Cardiac muscle cell (in vitro differentiated cells and primary cell): ENCODE measurements around the gene SYNPO. TPM values are rescaled to one million over a fixed set of nuclear protein-coding genes. Genes with fewer than 3 reads are reported as not detected.

ENCODE experiments used
- DNase-seq, 2 donors: peaks; one replicate each; pipeline versions ENCODE4 v3.0.0 to v3.0.0-alpha.2; 2010 to 2017; ENCODE audit warnings: low read depth in 1 of 2, low spot score in 1 of 2
- H3K27ac ChIP-seq: fragments of 200-600 bp; sonication (generic); 2 replicates; pipeline ENCODE4 v1.5.1; 2016
- H3K27me3 ChIP-seq: fragments of 200-600 bp; sonication (generic); 2 replicates; pipeline ENCODE4 v1.6.0; 2016; ENCODE audit warnings: control low read depth
- H3K36me3 ChIP-seq: fragments of 200-600 bp; sonication (generic); 2 replicates; pipeline ENCODE4 v1.5.1; 2016; ENCODE audit warnings: control low read depth
- H3K4me1 ChIP-seq: fragments of 200-600 bp; sonication (generic); 2 replicates; pipeline ENCODE4 v1.8.1; 2017; ENCODE audit warnings: low read depth, mild to moderate bottlenecking, mixed run types
- H3K4me3 ChIP-seq: fragments of 200-600 bp; sonication (generic); 2 replicates; pipeline ENCODE4 v1.5.1; 2016; ENCODE audit warnings: mild to moderate bottlenecking
- H3K9me3 ChIP-seq: fragments of 200-600 bp; sonication (generic); 2 replicates; pipeline ENCODE4 v1.5.1; 2017; ENCODE audit warnings: low read depth, mild to moderate bottlenecking, control low read depth
- polyA plus RNA-seq: library from polyadenylated mRNA; unstranded; fragments of >200 nt; fragmentation: Nextera tagmentation; extraction: Ambion mirVana; gene quantifications from 2 replicates; pipeline ENCODE4 v1.2.1, GENCODE V29; 2016
- total RNA-seq: library from RNA; depleted of rRNA; stranded (reverse); fragments of >200 nt; gene quantifications from 2 replicates; pipeline ENCODE4 v1.2.3, GENCODE V29; 2016
- TF ChIP-seq, protein P1 (sequence below): IDR thresholded peaks from 2 replicates; pipeline ENCODE4 v1.5.1; 2012; ENCODE audit warnings: low read depth, mild to moderate bottlenecking, low read length

Gene SYNPO
- total and polyA plus RNA-seq, 2 experiments from 2014 or later = 1.1 to 2.7 TPM

DNA sequence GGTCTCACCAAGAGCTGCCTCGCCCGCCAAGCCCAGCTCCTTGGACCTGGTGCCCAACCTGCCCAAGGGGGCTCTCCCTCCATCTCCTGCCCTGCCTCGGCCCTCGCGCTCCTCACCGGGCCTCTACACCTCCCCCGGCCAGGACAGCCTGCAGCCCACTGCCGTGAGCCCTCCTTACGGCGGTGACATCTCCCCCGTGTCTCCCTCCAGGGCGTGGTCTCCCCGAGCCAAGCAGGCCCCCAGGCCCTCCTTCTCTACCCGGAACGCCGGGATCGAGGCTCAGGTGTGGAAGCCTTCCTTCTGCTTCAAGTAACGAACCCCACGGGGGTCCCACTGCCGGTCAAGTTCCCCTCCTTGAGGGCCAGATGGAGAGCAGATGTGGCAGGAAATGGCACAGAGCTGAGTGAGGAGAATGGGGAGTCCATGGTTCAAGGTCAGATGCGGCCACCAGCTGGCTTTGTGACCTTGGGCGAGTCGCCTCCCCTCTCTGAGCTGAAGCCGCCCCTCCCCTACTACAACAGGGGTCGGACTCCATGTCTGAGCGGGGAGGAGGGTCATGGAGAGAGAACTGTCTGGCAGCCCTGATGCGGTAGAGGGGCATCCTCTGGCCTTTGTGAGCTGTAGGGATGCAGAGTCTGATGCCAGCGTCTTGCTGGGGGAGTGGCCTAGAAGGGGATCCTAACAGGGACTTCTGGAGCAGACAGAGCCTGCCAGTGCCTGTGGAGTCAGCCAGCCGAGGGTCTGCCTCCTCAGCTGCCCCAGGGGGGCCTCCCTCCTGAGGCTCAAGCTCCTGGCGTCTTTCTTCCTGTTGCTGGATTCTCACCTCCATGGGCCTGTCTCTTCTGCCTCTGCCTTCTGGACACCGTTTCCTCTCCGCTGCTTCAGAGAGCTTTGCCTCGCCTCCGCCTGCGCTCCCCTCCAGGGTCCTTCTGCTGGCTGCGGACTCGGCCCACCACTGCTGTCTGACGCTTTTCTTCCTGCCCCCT lies 9.9 kb downstream of the SYNPO start:
- H3K4me1 ChIP-seq = peaks cover 6% of the 10 kb centered on the region
- no peak overlapping the region for H3K27ac ChIP-seq
- no peaks in the 10 kb centered on the region for H3K36me3 ChIP-seq
- no peak for DNase-seq
- no peaks in the 10 kb centered on the region for H3K27me3 ChIP-seq
- no peak overlapping the region for H3K4me3 ChIP-seq
- TF ChIP-seq, protein P1, sequence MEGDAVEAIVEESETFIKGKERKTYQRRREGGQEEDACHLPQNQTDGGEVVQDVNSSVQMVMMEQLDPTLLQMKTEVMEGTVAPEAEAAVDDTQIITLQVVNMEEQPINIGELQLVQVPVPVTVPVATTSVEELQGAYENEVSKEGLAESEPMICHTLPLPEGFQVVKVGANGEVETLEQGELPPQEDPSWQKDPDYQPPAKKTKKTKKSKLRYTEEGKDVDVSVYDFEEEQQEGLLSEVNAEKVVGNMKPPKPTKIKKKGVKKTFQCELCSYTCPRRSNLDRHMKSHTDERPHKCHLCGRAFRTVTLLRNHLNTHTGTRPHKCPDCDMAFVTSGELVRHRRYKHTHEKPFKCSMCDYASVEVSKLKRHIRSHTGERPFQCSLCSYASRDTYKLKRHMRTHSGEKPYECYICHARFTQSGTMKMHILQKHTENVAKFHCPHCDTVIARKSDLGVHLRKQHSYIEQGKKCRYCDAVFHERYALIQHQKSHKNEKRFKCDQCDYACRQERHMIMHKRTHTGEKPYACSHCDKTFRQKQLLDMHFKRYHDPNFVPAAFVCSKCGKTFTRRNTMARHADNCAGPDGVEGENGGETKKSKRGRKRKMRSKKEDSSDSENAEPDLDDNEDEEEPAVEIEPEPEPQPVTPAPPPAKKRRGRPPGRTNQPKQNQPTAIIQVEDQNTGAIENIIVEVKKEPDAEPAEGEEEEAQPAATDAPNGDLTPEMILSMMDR = no peak
- H3K9me3 ChIP-seq = no peaks in the 10 kb centered on the region

DNA sequence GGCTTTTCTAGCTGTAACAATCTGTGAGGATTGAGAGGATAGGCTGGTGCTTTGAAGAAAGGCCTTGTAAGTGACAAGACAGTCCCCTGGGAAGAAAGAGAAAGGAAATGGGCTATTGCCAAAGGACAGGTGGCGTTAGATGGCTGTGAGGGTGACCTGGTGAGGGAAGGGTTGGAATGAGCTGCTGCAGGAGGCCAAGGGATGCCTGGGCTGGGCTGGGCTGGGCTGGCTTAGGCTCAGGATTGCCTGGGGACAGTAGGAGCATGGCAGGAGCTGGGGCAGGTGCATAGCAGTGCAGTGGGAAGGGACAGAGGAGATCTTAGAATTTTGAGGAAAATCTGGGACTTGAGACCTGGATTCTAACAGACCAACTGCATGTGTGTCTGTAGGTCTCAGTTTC lies 10.9 kb downstream of the SYNPO start:
- TF ChIP-seq, protein P1 = no peak
- no peaks in the 10 kb centered on the region for H3K9me3 ChIP-seq
- no peaks in the 10 kb centered on the region for H3K4me1 ChIP-seq
- no peaks in the 10 kb centered on the region for H3K36me3 ChIP-seq
- DNase-seq = no peak
- H3K27ac ChIP-seq = no peak overlapping the region
- H3K4me3 ChIP-seq = no peak overlapping the region
- no peaks in the 10 kb centered on the region for H3K27me3 ChIP-seq

GRCh38 chr5:150651924-150652671 lies 11.6 kb downstream of the SYNPO start:
- no peak overlapping the region for H3K27ac ChIP-seq
- H3K36me3 ChIP-seq = no peaks in the 10 kb centered on the region
- H3K27me3 ChIP-seq = no peaks in the 10 kb centered on the region
- no peaks in the 10 kb centered on the region for H3K9me3 ChIP-seq
- no peak overlapping the region for H3K4me3 ChIP-seq
- TF ChIP-seq, protein P1 = no peak
- peaks cover 3% of the 10 kb centered on the region for H3K4me1 ChIP-seq
- DNase-seq = no peak

DNA sequence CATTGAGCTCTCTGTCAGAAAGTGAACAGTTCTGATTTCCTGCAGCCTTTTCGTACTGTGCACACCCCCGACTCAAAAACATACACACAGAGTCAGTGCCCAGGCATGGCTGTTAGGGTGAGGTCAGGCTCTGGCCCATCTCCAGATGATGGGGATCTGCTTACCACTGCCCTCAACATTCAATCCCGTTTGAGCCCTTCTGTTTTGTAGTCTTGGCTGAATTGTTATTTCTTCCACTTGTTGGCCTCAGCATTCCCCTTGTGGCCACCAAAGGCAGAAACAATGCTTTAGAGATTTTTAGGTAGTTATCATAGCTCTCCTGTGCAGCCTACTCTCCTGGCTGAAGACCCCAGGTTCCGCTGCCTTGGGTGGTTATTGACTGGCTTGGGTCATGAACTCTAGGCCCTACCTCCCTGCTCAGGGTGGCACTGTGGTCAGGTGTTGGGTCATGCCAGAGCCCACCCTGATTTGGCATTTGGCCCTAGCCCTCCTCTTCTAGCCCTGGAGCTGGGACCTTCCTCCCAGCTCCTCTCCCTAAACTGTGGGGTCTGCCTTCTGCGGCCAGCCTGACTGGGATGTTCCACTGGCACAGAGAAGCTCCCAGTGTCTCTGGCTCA lies 12.8 kb downstream of the SYNPO start:
- no peak overlapping the region for H3K4me3 ChIP-seq
- H3K27ac ChIP-seq = no peak overlapping the region
- peak in 1 of 2 donors; percentile 53 for DNase-seq
- H3K9me3 ChIP-seq = no peaks in the 10 kb centered on the region
- H3K4me1 ChIP-seq = peaks cover 10% of the 10 kb centered on the region
- H3K36me3 ChIP-seq = no peaks in the 10 kb centered on the region
- TF ChIP-seq, protein P1 = peak; percentile 46
- no peaks in the 10 kb centered on the region for H3K27me3 ChIP-seq

DNA sequence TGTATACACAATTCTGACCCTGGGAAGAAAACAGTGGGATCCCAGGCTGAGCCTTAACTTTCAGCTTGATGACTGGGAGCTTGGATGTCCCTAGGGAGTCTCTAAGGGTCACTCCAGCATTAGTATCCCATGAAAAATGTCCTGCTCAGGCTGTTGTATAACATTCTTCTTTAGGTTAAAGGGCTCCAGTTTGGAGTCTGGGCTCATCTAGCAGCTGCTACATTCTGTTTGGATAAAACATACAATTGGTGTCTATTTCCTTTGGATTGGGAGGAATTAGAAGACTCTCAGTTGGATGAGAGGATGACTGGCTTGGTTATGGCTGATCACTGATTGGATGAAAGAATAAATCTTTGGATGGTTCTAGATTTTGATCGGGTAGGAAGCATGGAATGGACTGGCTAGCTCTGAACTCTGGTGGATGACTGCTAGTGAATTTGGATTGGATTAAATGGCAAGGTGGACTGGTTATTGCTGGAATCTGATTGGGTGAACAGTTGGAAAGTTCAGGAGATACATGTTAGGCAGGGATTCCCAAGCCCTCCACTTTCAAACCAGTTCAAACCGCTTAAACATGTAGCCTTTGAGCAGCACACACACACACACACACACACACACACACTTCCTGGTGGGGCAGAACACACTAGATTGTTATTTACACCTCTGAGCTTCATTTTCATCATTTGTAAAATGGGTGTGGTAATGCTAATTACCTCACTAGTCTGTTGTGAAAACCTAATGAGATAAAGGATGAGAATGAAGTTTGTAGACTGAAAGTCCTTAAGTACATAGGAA lies 13.5 kb downstream of the SYNPO start:
- Histone ChIP-seq H3K27ac (no peak overlapping the region), H3K4me3 (no peak overlapping the region), H3K27me3 (no peaks in the 10 kb centered on the region), H3K9me3 (no peaks in the 10 kb centered on the region), H3K4me1 (peaks cover 10% of the 10 kb centered on the region), H3K36me3 (no peaks in the 10 kb centered on the region)
- TF ChIP-seq, protein P1 = no peak
- DNase-seq = no peak
